ENCODE data around the gene RRM2.
A peak's percentile ranks its signal among the peaks of the same experiment; 100 is the strongest.

- TF ChIP-seq SP1 (IDR thresholded peaks at IDR 0.05), result no peak
- TF ChIP-seq HDGF (IDR thresholded peaks at IDR 0.05; ENCODE audit: borderline replicate concordance), result no peak
- no peak for TF ChIP-seq ARNT (IDR thresholded peaks at IDR 0.05)
- TF ChIP-seq ZNF384 (IDR thresholded peaks at IDR 0.05), result no peak
- no peak for TF ChIP-seq ELF4 (IDR thresholded peaks at IDR 0.05)
- TF ChIP-seq, protein P1, sequence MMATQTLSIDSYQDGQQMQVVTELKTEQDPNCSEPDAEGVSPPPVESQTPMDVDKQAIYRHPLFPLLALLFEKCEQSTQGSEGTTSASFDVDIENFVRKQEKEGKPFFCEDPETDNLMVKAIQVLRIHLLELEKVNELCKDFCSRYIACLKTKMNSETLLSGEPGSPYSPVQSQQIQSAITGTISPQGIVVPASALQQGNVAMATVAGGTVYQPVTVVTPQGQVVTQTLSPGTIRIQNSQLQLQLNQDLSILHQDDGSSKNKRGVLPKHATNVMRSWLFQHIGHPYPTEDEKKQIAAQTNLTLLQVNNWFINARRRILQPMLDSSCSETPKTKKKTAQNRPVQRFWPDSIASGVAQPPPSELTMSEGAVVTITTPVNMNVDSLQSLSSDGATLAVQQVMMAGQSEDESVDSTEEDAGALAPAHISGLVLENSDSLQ (IDR thresholded peaks at IDR 0.05), result 0 out of 2 replicates have a peak, but pooled peaks have one; percentile 1
- TF ChIP-seq TARDBP (IDR thresholded peaks at IDR 0.05), result no peak
- no peak for TF ChIP-seq CTBP1 (IDR thresholded peaks at IDR 0.05; ENCODE audit: borderline replicate concordance)
- no peak for TF ChIP-seq SUZ12 (IDR thresholded peaks at IDR 0.05)
- TF ChIP-seq FOXK2 (IDR thresholded peaks at IDR 0.05), result no peak
- TF ChIP-seq BHLHE40 (IDR thresholded peaks at IDR 0.05; ENCODE audit: borderline replicate concordance), result no peak
- peak; percentile 24; the same call in 1 of the 2 replicates for TF ChIP-seq NFRKB (IDR thresholded peaks at IDR 0.05)
- TF ChIP-seq LEF1 (IDR thresholded peaks at IDR 0.05; ENCODE audit: borderline replicate concordance), result no peak
- TF ChIP-seq FOXM1 (IDR thresholded peaks at IDR 0.05; ENCODE audit: borderline replicate concordance), result no peak
These were observed 1.5 kb upstream of the RRM2 start for GRCh38 chr2:10120877-10121574.

Data from HEK293T (cell line).